ENCODE data around the gene TMPRSS3.
"Not testable (repeated sequence)": the region's sequence is repeated elsewhere in the genome, so short reads cannot be mapped to it uniquely, and the experiment has no call there.

The TMPRSS3 gene

DNA sequence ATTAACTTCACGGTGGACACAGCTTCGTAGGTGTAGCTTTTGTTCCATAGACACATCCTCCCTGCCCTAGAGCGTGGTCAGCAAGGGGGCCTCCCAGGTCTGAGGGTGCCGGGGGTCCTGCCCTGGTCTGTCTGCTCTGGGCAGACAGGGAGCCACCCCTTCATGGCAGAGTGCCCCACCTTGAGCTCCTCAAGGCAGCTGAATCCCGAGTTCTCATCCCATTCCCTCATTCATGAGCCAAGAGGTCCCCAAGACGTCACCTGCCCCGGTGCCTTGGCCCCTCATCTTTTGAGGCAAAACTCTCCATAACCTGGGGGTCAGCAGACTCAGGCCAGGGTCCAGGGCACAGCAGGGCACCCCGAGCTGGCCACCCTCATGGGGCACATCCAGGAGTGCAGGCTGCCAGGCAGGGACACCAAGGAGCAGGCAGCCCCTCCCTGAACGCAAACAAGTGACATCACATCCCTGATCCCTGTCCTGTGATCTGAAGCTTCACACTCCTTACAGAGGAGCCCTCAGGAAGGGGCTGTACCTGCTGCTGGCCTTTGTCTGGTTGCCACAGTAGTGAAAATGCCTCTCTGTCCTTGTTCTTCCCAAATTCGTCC lies 31.1 kb upstream of the TMPRSS3 start:
- DNase-seq, result no peak

DNA sequence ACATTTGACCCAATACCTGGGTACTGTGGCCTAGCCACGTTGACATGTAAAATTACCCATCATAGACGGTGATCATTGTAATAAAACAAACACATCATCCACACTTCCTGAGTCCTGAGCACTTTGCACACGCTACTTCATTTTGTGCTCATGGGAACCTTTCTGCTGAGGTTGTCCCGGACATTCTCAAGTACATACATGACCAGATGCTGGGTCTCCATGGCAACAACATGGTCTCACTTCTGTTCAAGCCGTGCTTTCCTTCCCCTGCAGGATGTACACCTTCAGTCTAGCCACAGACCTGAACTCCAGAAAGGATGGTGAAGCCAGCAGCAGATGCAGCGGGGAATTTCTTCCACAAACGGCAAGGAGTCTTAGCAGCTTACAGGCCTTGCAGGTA lies 30.6 kb upstream of the TMPRSS3 start:
- no peak for DNase-seq

DNA sequence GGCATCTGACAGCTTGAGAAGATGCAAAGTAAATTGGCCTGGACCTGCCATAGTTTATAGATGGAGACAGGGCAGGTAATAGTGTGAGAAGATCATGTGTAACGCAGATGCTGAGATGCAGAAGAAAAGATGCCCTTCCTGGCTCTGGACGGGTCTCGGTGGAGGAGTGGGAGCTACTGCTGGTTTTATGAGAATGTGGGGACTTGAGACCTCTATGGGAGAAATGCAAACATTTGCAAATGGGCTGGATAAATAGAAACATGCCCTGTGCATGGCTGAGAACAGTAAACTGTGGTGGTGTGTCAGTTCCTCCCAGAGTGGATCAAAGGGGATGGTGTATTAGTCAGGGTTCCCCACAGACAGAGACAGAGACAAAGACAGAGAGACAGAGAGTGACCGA lies 29.7 kb upstream of the TMPRSS3 start:
- no peak for DNase-seq

DNA sequence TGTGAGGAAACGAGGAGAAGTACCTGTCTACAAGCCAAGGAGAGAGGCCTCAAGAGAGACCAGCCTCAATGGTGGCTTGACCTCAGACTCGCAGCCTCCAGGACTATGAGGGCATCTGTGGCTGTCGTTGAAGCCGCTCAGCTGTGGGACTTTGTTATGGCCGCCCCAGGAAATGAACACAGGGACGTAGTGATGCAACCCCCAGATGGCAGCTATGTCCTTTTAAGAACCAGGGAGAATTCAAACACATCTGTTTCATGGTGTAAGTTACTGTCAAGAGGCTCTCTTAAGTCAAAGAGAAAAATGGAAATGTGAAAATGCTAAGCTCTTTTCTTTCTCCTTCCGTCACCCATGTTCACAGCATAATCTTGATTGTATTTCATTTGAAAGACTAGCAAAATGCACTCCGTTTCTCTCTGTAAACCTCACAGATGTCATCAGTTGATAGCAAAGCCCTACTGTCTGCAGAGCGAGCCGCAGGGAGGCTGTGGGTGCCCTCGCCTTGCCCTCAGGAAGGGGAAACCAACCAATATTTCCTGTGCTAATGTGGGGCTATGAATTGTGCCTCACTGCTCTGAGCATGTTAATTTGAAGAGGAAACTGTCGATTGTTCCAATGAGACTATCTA lies 29.2 kb upstream of the TMPRSS3 start:
- DNase-seq, result no peak

DNA sequence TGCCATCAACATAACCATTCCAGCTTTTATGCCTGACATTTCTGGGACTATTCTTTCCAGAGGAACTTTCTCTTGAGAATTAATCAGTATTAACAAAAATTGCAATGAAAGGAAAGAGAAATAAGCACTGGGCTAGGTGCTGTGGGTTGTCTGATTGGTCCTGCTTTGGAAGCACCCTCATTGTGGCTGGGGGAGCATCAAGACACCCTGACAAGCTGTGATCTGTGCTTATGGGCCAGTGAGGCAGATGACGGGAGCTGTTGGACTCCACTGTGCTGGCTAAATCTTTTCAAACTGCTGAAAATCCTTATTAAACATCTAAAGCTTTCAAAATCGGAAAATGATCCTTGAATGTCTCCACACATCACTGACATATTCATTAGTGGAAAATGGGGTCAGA lies 27.8 kb upstream of the TMPRSS3 start:
- DNase-seq, result no peak

DNA sequence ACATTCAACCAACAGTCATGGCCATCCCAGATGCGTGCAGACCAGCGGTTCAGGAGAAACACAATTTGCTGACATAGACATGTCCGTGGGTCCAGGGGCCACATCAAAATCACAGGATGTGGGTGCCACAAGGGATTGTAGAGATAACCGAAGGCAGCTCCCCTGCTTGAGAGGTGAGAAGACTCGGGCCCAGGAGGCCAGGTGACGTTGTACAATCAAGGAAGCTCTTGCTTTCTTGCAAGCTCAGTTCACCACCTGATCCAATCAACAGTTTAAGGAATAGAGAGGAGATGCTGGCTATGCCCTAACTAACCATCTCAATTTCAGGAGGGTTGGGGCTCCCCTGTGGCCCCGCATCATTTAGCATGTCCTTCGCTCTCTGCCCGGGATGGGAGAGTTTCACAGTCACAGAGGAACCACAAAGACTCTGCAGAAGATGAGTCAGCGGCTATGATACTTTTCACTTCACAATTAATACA lies 27.4 kb upstream of the TMPRSS3 start:
- no peak for DNase-seq

DNA sequence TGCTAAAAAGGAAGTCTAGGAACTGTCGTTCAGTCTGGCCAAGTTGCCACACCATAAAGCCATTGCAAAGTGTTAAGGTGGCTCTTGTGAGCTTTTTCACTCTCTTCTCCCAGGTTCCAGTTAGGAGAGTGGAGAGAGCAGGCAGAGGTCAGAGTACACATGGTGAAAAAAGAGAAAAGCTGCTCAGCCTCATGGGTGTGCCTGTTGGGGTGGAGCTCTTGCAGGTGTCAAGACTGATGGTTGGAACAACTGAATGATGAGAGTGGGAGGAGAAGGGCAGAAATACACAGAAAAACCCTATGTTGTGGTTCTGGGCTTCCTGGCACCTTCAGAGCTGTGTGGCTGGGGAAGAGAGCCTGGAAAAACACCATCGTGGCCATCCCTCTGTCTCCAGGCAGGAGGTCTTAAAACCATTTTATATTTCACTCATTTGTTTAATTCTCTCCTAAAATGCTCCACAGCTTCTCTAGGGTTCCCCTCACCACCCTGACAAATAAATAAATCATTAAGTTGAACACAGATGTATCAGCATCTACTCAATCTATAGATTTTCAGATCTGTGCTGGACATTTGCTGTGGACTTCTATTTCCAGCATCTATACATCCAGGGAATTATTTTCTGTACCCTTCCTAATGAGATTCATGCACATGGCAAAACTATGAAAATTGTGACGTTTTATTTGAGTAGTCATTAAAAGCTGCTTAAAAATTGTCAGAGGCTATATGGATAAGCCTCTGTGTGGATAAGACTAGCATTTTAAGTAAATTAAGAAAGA lies 25.4 kb upstream of the TMPRSS3 start:
- DNase-seq, result no peak

DNA sequence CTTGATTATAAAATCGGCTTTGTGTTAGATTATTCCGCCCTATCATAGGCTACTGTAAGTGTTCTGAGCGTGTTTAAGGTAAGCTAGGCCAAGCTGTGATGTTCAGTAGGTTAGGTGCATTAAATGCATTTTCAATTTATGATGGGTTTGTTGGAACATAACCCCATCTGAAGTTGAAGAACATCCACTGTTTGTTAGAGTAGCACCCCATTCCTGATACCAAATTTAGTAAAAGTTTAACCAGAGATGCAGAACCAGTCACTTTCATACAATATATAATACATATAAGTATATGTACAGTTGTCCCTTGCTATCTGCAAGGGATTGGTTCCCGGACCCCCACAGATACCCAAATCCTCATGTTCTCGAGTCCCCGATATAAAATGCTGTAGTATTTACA lies 24.0 kb upstream of the TMPRSS3 start:
- no peak for DNase-seq

DNA sequence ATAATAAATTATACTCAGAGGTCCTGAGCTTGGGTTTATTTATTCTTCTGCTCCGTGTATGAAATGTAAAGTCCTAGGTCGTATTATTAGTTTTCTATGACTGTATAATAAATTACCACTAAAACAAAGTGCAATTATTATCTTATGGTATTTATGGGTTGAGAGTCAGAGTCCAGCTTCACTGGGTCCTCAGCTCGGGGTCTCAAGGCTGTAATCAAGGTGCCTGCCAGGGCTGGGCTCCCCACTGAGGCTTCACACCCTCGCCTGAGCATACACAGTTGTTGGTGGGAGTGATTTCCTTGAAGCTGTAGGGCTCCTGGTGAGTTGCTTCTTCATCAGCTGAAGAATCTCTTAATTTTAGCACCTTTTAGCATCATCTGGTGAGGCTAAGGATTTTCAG lies 23.0 kb upstream of the TMPRSS3 start:
- no peak for DNase-seq

DNA sequence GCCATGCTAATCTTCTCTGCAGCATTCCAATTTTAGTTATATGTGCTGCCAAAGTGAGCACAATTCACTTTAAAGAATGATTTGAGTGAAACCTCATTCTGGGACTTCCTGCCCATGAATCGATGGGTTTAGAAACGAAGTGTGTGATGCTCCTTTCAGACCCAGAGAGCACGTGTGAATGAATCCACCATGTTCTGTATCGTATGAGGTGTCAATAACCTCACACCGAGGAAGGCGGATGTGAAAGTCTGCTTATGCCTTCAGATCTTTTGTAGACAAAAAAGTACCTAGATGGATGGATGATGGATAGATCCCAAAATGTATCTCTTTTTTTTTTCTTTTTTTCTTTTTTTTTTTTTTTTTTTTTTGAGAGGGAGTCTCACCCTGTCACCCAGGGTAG lies 21.7 kb upstream of the TMPRSS3 start:
- DNase-seq, result no peak

DNA sequence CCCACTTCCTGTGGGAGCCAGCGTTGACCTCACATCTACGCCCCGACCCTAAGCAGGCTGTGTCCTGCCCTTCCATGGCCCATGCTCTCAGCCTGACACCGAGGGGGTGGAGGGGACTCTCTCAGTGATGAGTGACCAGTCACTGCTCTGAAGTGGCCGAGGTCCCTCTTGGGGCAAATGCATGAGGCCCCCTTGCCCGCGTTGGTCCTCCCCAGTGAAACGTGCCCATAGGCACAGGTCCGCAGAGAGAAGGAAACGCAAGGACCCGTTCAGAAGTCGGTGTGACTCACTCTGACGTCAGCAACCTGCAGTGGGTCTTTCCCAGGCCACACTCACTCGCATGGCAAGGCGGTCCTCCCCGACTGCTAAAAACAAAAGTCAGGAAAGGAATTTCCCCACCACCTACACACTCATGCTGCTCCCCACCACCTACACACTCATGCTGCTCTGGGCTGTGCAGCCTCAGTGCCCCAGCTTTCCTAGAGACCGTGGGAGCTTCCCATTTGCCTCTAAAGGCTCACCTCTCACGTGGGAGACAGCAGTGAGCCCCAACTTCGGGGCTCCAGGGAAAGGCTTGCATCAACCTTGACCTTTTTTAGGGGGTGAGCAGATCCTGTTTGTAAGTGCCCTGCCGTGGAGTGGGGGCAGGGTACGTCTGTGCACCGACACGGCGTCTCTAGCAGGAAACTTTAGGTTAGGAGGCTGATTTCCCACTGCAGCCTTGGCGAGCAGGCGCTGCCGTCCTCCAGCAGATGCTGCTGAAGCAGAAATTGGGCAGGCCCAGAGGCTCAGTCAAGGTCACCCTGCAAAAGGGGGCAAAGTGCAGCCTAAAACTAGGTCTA lies 19.3 kb upstream of the TMPRSS3 start:
- DNase-seq, result no peak

DNA sequence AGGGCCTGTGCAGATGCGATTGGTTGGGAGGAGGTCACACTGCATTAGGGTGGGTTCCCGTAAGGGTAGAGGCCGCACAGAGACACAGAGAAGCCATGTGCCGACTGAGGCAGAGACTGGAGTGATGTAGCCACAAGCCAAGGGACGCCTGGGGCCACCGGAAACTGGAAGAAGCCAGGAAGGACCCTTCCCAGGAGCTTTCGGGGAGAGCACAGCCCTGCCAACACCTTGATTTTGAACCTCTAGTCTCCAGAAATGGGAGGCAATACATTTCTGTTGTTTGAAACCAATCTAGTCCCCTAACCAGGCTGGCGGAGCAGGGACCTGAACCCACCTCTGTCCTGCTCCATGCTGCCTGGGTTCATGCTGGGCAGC lies 18.7 kb upstream of the TMPRSS3 start:
- DNase-seq, result no peak

DNA sequence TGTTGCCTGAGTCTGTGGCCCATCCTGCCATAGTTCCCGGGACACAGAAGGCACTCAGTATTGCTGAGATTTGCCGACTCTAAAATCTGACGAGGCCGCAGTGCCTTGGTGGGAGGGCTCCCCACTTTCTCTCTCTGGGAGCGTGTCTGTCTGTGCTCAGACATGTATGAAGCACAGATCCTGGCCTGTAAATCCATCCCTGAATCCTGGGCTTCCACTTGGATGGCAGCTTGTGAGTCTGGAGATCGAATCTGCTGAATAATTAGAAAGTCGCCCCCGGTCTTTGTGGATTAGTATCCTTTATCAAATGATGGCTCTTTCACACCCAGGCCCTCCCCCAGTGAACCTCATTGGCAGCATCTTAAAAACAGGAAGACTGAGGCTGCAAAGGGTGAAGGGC lies 18.2 kb upstream of the TMPRSS3 start:
- DNase-seq, result no peak

DNA sequence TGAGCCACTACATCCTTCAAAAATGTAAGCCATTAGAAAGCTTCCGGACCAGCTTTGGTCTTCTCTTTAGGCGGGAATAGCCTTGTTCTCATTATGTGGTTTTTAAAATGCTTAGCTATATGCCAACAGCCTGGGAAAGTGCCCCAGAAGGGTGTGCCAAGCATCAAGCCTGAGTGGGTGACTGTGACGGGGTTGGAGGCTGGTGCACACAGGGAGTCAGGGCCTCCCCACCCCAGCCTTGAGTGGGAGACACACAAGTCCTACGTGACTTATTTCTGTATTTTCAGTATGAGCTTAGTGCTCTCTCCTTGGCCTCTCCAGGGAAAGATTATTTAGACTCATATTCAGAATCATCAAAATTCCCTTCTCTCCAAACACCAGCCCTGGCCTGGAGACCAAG lies 17.6 kb upstream of the TMPRSS3 start:
- no peak for DNase-seq

DNA sequence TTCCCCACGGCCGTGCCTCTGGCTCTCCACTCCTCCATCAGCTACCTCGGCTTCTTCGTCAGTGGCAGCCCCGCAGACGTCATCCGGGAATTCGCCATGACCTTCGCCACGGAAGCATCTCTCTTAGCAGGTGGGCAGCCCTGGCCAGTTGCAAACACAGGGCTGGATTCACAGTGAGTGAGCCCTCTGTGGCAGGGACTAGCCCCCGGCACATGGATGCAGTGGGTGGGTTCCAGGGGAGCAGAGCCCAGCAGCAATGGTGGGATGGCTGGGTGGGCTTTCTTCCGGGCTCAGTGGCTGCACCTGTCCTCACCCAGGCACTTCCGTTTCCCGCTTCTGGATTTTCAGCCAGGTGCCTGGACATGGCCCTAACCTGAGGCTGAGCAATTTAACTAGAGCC lies 17.2 kb upstream of the TMPRSS3 start:
- DNase-seq, result no peak

DNA sequence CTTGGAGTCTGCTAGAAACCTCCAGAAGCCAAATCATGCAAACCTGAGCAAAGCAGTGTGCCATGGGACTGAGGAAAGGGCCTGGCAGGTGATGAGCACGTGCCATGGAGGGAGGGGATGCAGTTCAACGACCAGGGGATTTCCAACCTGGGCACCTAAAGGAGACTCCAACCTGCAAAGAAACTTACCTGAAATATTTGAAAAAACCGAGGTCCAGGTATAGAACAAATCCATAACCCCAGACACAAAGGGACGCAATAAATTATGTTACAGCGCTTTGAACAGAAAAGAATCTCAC lies 16.7 kb upstream of the TMPRSS3 start:
- no peak for DNase-seq

DNA sequence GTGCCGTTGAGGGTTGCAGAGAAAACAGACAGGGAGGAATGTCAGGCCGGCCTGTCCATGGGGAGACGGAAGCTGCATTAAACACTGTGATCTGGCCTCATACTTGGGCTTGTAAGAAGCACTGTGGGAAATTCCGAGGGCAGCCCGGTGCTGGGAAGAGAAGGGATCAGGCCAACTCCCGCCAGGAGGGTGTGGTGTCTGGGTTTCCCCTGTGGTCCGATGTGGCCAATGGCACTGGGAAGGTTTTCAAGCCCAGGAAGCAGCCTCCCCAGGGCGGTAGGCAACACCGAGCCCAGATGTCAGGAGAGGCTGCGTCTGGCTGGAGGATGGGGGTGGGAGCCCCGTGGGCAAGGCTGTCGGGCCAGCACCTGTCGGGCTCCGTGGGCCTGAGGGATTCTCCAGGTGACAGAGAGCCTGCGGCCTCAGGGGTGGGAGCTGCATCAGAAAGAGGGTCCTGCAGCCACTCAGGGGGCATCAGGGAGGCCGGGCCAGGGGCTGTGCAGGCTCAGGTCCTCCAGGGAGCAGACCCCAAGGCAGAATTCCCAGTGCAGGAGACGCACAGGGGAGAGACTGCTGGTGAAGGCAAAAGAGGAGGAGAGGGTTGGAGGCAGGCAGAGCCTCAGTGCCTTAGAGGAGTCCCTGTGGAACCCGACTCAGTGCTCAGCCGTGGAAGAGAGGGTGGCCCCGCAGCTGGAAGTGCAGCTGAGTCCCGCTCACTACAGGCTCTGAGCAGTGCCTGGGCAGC lies 16.2 kb upstream of the TMPRSS3 start:
- no peak for DNase-seq

DNA sequence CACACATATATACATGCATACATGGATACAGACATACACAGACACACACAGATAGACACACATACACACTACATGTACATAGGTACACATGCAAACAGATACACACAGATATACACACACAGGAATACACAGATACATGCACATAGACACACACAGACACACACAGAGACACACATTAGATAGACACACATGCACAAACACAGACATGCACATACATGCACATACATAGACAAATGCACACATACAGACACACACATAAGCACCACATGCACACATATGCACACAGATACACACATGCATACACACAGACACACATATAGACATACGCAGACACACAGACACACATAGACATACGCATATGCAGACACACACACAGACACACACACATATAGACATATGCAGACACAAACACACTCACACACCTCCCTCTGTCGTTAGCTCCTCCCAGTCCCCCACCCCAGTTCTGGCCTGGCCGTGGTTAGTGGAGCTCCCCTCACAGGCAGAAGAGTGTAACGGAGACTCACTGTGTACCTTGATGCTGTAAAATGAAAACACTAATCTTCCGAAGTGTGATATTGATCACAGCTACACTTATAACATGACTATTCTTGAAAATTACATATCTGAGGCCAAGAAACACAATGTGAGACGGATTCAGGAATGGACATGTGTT lies 15.5 kb upstream of the TMPRSS3 start:
- DNase-seq, result no peak

DNA sequence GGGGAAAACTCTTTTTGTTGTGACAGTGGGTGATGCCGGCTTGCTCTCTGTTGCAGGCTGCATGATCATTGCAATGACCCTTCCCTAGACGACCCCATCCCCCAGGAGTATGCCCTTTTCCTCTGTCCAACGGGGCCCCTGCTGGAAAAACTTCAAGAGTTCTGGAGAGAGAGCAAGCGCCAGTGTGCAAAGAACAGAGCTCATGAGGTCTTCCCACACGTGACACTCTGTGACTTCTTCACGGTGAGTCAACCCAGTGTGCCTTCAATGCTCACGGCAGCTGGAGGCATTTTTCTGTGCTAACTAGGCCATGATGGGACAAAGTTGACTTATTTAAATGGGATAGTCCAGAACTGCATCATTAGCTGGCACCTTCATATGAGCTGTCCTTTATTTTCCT lies 13.5 kb upstream of the TMPRSS3 start:
- no peak for DNase-seq

DNA sequence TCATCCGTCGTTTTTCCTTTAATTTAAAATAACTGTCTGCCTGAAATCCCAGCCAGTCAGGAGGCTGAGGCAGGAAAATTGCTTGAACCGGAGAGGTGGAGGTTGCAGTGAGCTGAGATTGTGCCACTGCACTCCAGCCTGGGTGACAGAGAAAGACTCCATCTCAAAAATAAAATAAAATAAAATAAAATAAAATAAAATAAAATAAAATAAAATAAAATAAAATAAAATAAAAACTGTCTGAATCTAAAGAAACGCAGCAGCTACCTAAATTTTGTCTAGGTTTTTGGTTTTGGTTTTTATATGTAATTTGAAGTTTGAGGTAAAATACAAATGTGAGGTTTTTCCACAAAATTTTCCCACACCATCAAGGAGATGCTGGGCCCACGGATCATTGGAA lies 12.9 kb upstream of the TMPRSS3 start:
- not testable (repeated sequence) for DNase-seq

DNA sequence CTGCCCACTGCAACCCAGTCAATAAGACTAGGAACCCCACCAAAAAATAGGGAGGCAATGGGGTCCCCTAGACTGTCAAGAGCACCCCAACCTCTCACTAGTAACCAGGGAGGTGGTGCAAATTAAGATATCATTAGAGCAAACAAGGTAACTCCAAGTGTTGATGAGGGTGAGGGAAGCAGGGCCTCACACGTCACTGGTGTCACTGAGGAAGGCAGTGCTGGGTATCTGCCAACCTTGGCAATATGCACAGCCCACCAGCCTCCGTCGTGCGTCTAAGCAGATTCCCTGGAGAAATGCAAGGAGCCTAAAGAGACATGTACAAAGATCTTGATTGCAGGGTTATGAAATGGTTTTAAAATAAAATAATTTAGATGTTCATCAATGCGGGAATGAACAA lies 11.6 kb upstream of the TMPRSS3 start:
- DNase-seq, result no peak

DNA sequence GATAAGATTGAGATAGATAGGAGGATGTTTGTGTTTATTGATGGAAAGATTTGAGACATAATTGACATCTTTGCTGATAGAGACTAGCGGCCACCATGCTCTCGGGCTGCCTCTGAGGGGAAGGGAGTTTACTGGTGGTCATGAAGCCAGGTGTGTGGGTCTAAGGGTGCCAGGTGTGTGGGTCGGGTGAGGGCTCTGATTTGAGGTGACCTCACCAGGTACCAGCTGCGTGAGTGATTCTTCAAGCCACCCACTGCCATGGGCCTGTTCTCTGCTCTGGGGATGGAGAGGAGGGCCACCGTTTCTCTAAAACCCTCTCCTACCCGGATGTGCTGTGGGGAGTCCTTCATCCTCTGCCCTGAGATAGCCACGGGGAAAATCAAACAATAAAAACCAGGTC lies 11.0 kb upstream of the TMPRSS3 start:
- no peak for DNase-seq
